IPS DF 6.9 (cell line): Measurements from ENCODE around the gene CCDC187.
"Not testable (repeated sequence)": the region's sequence is repeated elsewhere in the genome, so short reads cannot be mapped to it uniquely, and the experiment has no call there.

Experiments used
- DNase-seq: peaks from one replicate; pipeline ENCODE4 v3.0.0-alpha.2; 2013; ENCODE audit warnings: low read depth, low spot score
- H3K27ac ChIP-seq: one replicate; pipeline ENCODE4 v1.5.1; 2013; ENCODE audit warnings: low read length, control low read depth
- H3K27me3 ChIP-seq: 2 replicates; pipeline ENCODE4 v1.6.1; 2013; ENCODE audit warnings: mild to moderate bottlenecking, low read length; ENCODE audit not compliant: control insufficient read depth, insufficient read depth
- H3K36me3 ChIP-seq: 2 replicates; pipeline ENCODE4 v1.6.1; 2013; ENCODE audit warnings: low read length; ENCODE audit not compliant: control insufficient read depth, insufficient read depth
- H3K4me1 ChIP-seq: 2 replicates; pipeline ENCODE4 v1.6.1; 2013; ENCODE audit warnings: low read length; ENCODE audit not compliant: control insufficient read depth, insufficient read depth
- H3K4me3 ChIP-seq: 2 replicates; pipeline ENCODE4 v1.5.1; 2013; ENCODE audit warnings: mild to moderate bottlenecking, low read length
- H3K9me3 ChIP-seq: 2 replicates; pipeline ENCODE4 v1.6.1; 2013; ENCODE audit warnings: low read length, inconsistent platforms; ENCODE audit not compliant: control insufficient read depth, insufficient read depth
- WGBS: extraction: QIAGEN DNeasy Blood & Tissue Kit; methylation state at CpG from one replicate; pipeline ENCODE4 v1.1.7; 2013; ENCODE audit warnings: mixed read lengths, missing lambda C conversion rate; ENCODE audit not compliant: insufficient read length, insufficient coverage; 5-methylcytosine and 5-hydroxymethylcytosine counted together

CCDC187 gene

GRCh38 chr9:136303825-136304416, at the start of gene CCDC187:
CCDC187 (minus strand) TSS chr9:136304094; CDS start chr9:136303830, 264 bp downstream.
- no peak for DNase-seq
- no peaks in the 10 kb centered on the region for H3K4me1 ChIP-seq
- no peak within 1 kb of the TSS for H3K27ac ChIP-seq
- no peaks in the 10 kb centered on the region for H3K9me3 ChIP-seq
- H3K36me3 ChIP-seq = no peaks in the 10 kb centered on the region
- H3K27me3 ChIP-seq = no peaks in the 10 kb centered on the region
- H3K4me3 ChIP-seq = no peak within 1 kb of the TSS
- no CpG with 5 or more reads among the region's 22 CpGs for WGBS

- Histone ChIP-seq H3K27me3 (no peaks in the 10 kb centered on the region), H3K36me3 (no peaks in the 10 kb centered on the region; the same call in 1 of the 2 replicates), H3K4me1 (peaks cover 2% of the 10 kb centered on the region; the same call in 1 of the 2 replicates), H3K27ac (no peak overlapping the region), H3K4me3 (no peak overlapping the region), H3K9me3 (no peaks in the 10 kb centered on the region)
- DNase-seq = no peak
- no CpG with 5 or more reads among the region's 11 CpGs for WGBS
Observed at GRCh38 chr9:136353088-136353487, 49.2 kb upstream of the CCDC187 start.

- Histone ChIP-seq H3K27ac (no peak overlapping the region), H3K27me3 (no peaks in the 10 kb centered on the region), H3K4me1 (peaks cover 2% of the 10 kb centered on the region; the same call in 1 of the 2 replicates), H3K9me3 (no peaks in the 10 kb centered on the region), H3K36me3 (no peaks in the 10 kb centered on the region; the same call in 1 of the 2 replicates), H3K4me3 (no peak overlapping the region)
- WGBS = no CpG with 5 or more reads among the region's 16 CpGs
- no peak for DNase-seq
Observed at GRCh38 chr9:136352682-136353081, 48.8 kb upstream of the CCDC187 start.

- not testable (repeated sequence) for H3K27ac ChIP-seq, H3K4me3 ChIP-seq, H3K36me3 ChIP-seq, H3K4me1 ChIP-seq, DNase-seq, H3K9me3 ChIP-seq, H3K27me3 ChIP-seq
- WGBS = no CpG with 5 or more reads among the region's 24 CpGs
Observed at GRCh38 chr9:136351868-136352267, 48.0 kb upstream of the CCDC187 start.

GRCh38 chr9:136351252-136351800, 47.4 kb upstream of the CCDC187 start:
- Histone ChIP-seq H3K27me3 (no peaks in the 10 kb centered on the region), H3K4me1 (peaks cover 2% of the 10 kb centered on the region; the same call in 1 of the 2 replicates), H3K9me3 (no peaks in the 10 kb centered on the region), H3K4me3 (no peak overlapping the region), H3K36me3 (no peaks in the 10 kb centered on the region; the same call in 1 of the 2 replicates), H3K27ac (no peak overlapping the region)
- no CpG with 5 or more reads among the region's 11 CpGs for WGBS
- DNase-seq = no peak

GRCh38 chr9:136349546-136349945, 45.7 kb upstream of the CCDC187 start:
- WGBS = no CpG with 5 or more reads among the region's 24 CpGs
- H3K4me1 ChIP-seq = peaks cover under 1% of the 10 kb centered on the region; the same call in 1 of the 2 replicates
- no peak overlapping the region for H3K4me3 ChIP-seq
- H3K9me3 ChIP-seq = no peaks in the 10 kb centered on the region
- no peak overlapping the region for H3K27ac ChIP-seq
- no peaks in the 10 kb centered on the region; the same call in 1 of the 2 replicates for H3K36me3 ChIP-seq
- no peaks in the 10 kb centered on the region for H3K27me3 ChIP-seq
- DNase-seq = no peak

GRCh38 chr9:136348691-136349090, 44.8 kb upstream of the CCDC187 start:
- Histone ChIP-seq H3K4me1 (peaks cover 2% of the 10 kb centered on the region; the same call in 1 of the 2 replicates), H3K36me3 (no peaks in the 10 kb centered on the region; the same call in 1 of the 2 replicates), H3K27me3 (no peaks in the 10 kb centered on the region), H3K4me3 (no peak overlapping the region), H3K9me3 (no peaks in the 10 kb centered on the region), H3K27ac (no peak overlapping the region)
- DNase-seq = no peak
- WGBS = no CpG with 5 or more reads among the region's 14 CpGs

GRCh38 chr9:136347472-136348256, 43.8 kb upstream of the CCDC187 start:
- WGBS = no CpG with 5 or more reads among the region's 34 CpGs
- Histone ChIP-seq H3K4me1 (peaks cover 7% of the 10 kb centered on the region), H3K27ac (no peak overlapping the region), H3K27me3 (no peaks in the 10 kb centered on the region), H3K4me3 (no peak overlapping the region), H3K36me3 (no peaks in the 10 kb centered on the region; the same call in 1 of the 2 replicates), H3K9me3 (no peaks in the 10 kb centered on the region)
- DNase-seq = no peak

- Histone ChIP-seq H3K9me3 (no peaks in the 10 kb centered on the region), H3K4me1 (peaks cover 7% of the 10 kb centered on the region), H3K27me3 (no peaks in the 10 kb centered on the region), H3K27ac (no peak overlapping the region), H3K4me3 (no peak overlapping the region), H3K36me3 (no peaks in the 10 kb centered on the region; the same call in 1 of the 2 replicates)
- no peak for DNase-seq
- WGBS = no CpG with 5 or more reads among the region's 20 CpGs
Observed at GRCh38 chr9:136346927-136347465, 43.1 kb upstream of the CCDC187 start.

GRCh38 chr9:136346157-136346481, 42.2 kb upstream of the CCDC187 start:
- H3K27ac ChIP-seq = no peak overlapping the region
- H3K4me3 ChIP-seq = no peak overlapping the region
- H3K36me3 ChIP-seq = no peaks in the 10 kb centered on the region; the same call in 1 of the 2 replicates
- WGBS = no CpG with 5 or more reads among the region's 10 CpGs
- no peaks in the 10 kb centered on the region for H3K9me3 ChIP-seq
- H3K27me3 ChIP-seq = no peaks in the 10 kb centered on the region
- DNase-seq = no peak
- peaks cover 7% of the 10 kb centered on the region for H3K4me1 ChIP-seq
